ENCODE measurements around the gene KCTD7. TPM values are rescaled to one million over a fixed set of nuclear protein-coding genes. Genes with fewer than 3 reads are reported as not detected.
"Not testable (repeated sequence)": the region's sequence is repeated elsewhere in the genome, so short reads cannot be mapped to it uniquely, and the experiment has no call there.

KCTD7 gene
- total RNA-seq = 10 to 100 TPM; 57.3 to 63.8 TPM
- 10 to 100 TPM; 10.1 to 22.2 TPM for polyA plus RNA-seq

- Histone ChIP-seq H3K4me3 (ENCODE audit: low read length in 2 of 2) (peak within 1 kb of the TSS; percentile 77 to 89), H3K4me1 (ENCODE audit: insufficient read depth, low read length) (peaks cover 41% of the 10 kb centered on the region), H3K27me3 (ENCODE audit: insufficient read depth, low read length) (no peaks in the 10 kb centered on the region), H3K27ac (ENCODE audit: low read depth, low read length) (peak within 1 kb of the TSS; percentile 89), H3K9me3 (ENCODE audit: control insufficient read depth in 1 of 2, low read length in 2 of 2) (no peaks in the 10 kb centered on the region), H3K36me3 (ENCODE audit: insufficient read depth, low read length) (peaks cover 4% of the 10 kb centered on the region)
- Mint-ChIP-seq H3K4me1 (peaks cover 36 to 46% (median 39%) of the 10 kb centered on the region in 4 donors), H3K27ac (peak within 1 kb of the TSS; percentile 87 to 95 (median 93)), H3K4me3 (peak within 1 kb of the TSS; percentile 87 to 92 (median 91)), H3K27me3 (no peaks in the 10 kb centered on the region), H3K36me3 (peaks cover 0 to 21% of the 10 kb centered on the region in 2 donors), H3K9me3 (peaks cover 0 to 2% (median 0%) of the 10 kb centered on the region in 8 donors)
- ChIA-PET POLR2A (ENCODE audit: partially characterized antibody) (interaction anchor here (0.6 to 6.0 kb wide), 20 partner anchors 10 to 367 kb away, joined by 3 to 83 read pairs (median 5); partner anchors contain the start of genes RABGEF1, SBDS and TMEM248), CTCF (ENCODE audit: partially characterized antibody) (interaction anchor here (0.9 to 1.3 kb wide), 4 partner anchors 14 to 74 kb away, joined by 3 to 4 read pairs (median 3); no protein-coding TSS in a partner anchor)
- intact Hi-C loops (cut with micrococcal nuclease) = loop anchor here (1.0 to 2.0 kb wide), 7 partner anchors 26 to 368 kb away; partner anchors contain the start of genes RABGEF1 and TYW1
- peak; percentile 94 to 97 (median 95) for DNase-seq
Measured at GRCh38 chr7:66628361-66629221, at the start of gene KCTD7. Gene KCTD7 (plus strand): TSS chr7:66628881. CDS start chr7:66629065, 184 bp downstream.

GRCh38 chr7:66580380-66580779 is 48.3 kb upstream of the KCTD7 start:
- H3K36me3 ChIP-seq (ENCODE audit: insufficient read depth, low read length); DNase-seq; H3K9me3 Mint-ChIP-seq; H3K4me3 Mint-ChIP-seq; POLR2A ChIA-PET (ENCODE audit: partially characterized antibody); H3K4me3 ChIP-seq (ENCODE audit: low read length in 2 of 2); CTCF ChIA-PET (ENCODE audit: partially characterized antibody); H3K9me3 ChIP-seq (ENCODE audit: control insufficient read depth in 1 of 2, low read length in 2 of 2); H3K27me3 ChIP-seq (ENCODE audit: insufficient read depth, low read length); H3K27me3 Mint-ChIP-seq; intact Hi-C loops (cut with micrococcal nuclease); H3K27ac ChIP-seq (ENCODE audit: low read depth, low read length): not testable (repeated sequence)
- peaks cover 28 to 45% of the 10 kb centered on the region in 2 donors for H3K36me3 Mint-ChIP-seq
- H3K27ac Mint-ChIP-seq = peak overlapping the region in 2 of 7 donors; percentile 35 to 48
- peaks cover 38 to 77% (median 56%) of the 10 kb centered on the region in 4 donors for H3K4me1 Mint-ChIP-seq
- peaks cover 23% of the 10 kb centered on the region for H3K4me1 ChIP-seq (ENCODE audit: insufficient read depth, low read length)

- H3K27me3 Mint-ChIP-seq; DNase-seq; H3K27ac ChIP-seq (ENCODE audit: low read depth, low read length); intact Hi-C loops (cut with micrococcal nuclease); H3K4me3 Mint-ChIP-seq; H3K27me3 ChIP-seq (ENCODE audit: insufficient read depth, low read length); CTCF ChIA-PET (ENCODE audit: partially characterized antibody); H3K9me3 Mint-ChIP-seq; H3K4me3 ChIP-seq (ENCODE audit: low read length in 2 of 2); POLR2A ChIA-PET (ENCODE audit: partially characterized antibody); H3K9me3 ChIP-seq (ENCODE audit: control insufficient read depth in 1 of 2, low read length in 2 of 2); H3K36me3 ChIP-seq (ENCODE audit: insufficient read depth, low read length): not testable (repeated sequence)
- peak overlapping the region in 2 of 7 donors; percentile 18 to 61 for H3K27ac Mint-ChIP-seq
- H3K4me1 ChIP-seq (ENCODE audit: insufficient read depth, low read length) = peaks cover 23% of the 10 kb centered on the region
- H3K4me1 Mint-ChIP-seq = peaks cover 31 to 77% (median 51%) of the 10 kb centered on the region in 4 donors
- peaks cover 24 to 42% of the 10 kb centered on the region in 2 donors for H3K36me3 Mint-ChIP-seq
Measured at GRCh38 chr7:66582816-66583489, 45.7 kb upstream of the KCTD7 start.

GRCh38 chr7:66583490-66584110 is 45.1 kb upstream of the KCTD7 start:
- Mint-ChIP-seq H3K36me3 (peaks cover 24 to 42% of the 10 kb centered on the region in 2 donors), H3K27me3 (no peaks in the 10 kb centered on the region), H3K4me3 (no peak overlapping the region), H3K4me1 (peaks cover 27 to 75% (median 48%) of the 10 kb centered on the region in 4 donors), H3K9me3 (no peaks in the 10 kb centered on the region), H3K27ac (peak overlapping the region in 3 of 7 donors; percentile 18 to 51 (median 21))
- no peaks in the 10 kb centered on the region for H3K9me3 ChIP-seq (ENCODE audit: control insufficient read depth in 1 of 2, low read length in 2 of 2)
- intact Hi-C loops (cut with micrococcal nuclease) = no loop called here
- H3K4me3 ChIP-seq (ENCODE audit: low read length in 2 of 2) = no peak overlapping the region
- DNase-seq = no peak
- H3K36me3 ChIP-seq (ENCODE audit: insufficient read depth, low read length) = peaks cover 4% of the 10 kb centered on the region
- no peaks in the 10 kb centered on the region for H3K27me3 ChIP-seq (ENCODE audit: insufficient read depth, low read length)
- no peak overlapping the region for H3K27ac ChIP-seq (ENCODE audit: low read depth, low read length)
- POLR2A ChIA-PET (ENCODE audit: partially characterized antibody) = interaction anchor here (0.7 kb wide), 1 partner anchor 47 kb away, joined by 4 read pairs; no protein-coding TSS in a partner anchor
- H3K4me1 ChIP-seq (ENCODE audit: insufficient read depth, low read length) = peaks cover 23% of the 10 kb centered on the region
- CTCF ChIA-PET (ENCODE audit: partially characterized antibody) = no interaction called here

- H3K9me3 Mint-ChIP-seq = no peaks in the 10 kb centered on the region
- Histone ChIP-seq H3K4me3 (ENCODE audit: low read length in 2 of 2) (no peak overlapping the region), H3K4me1 (ENCODE audit: insufficient read depth, low read length) (peaks cover 43% of the 10 kb centered on the region), H3K9me3 (ENCODE audit: control insufficient read depth in 1 of 2, low read length in 2 of 2) (no peaks in the 10 kb centered on the region), H3K27me3 (ENCODE audit: insufficient read depth, low read length) (no peaks in the 10 kb centered on the region), H3K27ac (ENCODE audit: low read depth, low read length) (no peak overlapping the region), H3K36me3 (ENCODE audit: insufficient read depth, low read length) (peaks cover 4% of the 10 kb centered on the region)
- peaks cover 33 to 81% (median 58%) of the 10 kb centered on the region in 4 donors for H3K4me1 Mint-ChIP-seq
- no peaks in the 10 kb centered on the region for H3K27me3 Mint-ChIP-seq
- H3K27ac Mint-ChIP-seq = peak overlapping the region in 3 of 7 donors; percentile 13 to 44 (median 32)
- ChIA-PET CTCF (ENCODE audit: partially characterized antibody) (no interaction called here), POLR2A (ENCODE audit: partially characterized antibody) (no interaction called here)
- intact Hi-C loops (cut with micrococcal nuclease) = no loop called here
- H3K4me3 Mint-ChIP-seq = no peak overlapping the region
- no peak for DNase-seq
- H3K36me3 Mint-ChIP-seq = peaks cover 24 to 40% of the 10 kb centered on the region in 2 donors
Measured at GRCh38 chr7:66586181-66586580, 42.5 kb upstream of the KCTD7 start.

GRCh38 chr7:66588226-66588625 is 40.5 kb upstream of the KCTD7 start:
- peaks cover 41 to 82% (median 62%) of the 10 kb centered on the region in 4 donors for H3K4me1 Mint-ChIP-seq
- CTCF ChIA-PET (ENCODE audit: partially characterized antibody); H3K27me3 Mint-ChIP-seq: not testable (repeated sequence)

More at GRCh38 chr7:66588226-66588625, 40.5 kb upstream of the KCTD7 start:
- H3K4me3 ChIP-seq (ENCODE audit: low read length in 2 of 2); H3K27me3 ChIP-seq (ENCODE audit: insufficient read depth, low read length); H3K9me3 ChIP-seq (ENCODE audit: control insufficient read depth in 1 of 2, low read length in 2 of 2); H3K36me3 ChIP-seq (ENCODE audit: insufficient read depth, low read length); DNase-seq; H3K27ac ChIP-seq (ENCODE audit: low read depth, low read length); POLR2A ChIA-PET (ENCODE audit: partially characterized antibody); H3K9me3 Mint-ChIP-seq; H3K4me3 Mint-ChIP-seq: not testable (repeated sequence)
- peaks cover 56% of the 10 kb centered on the region for H3K4me1 ChIP-seq (ENCODE audit: insufficient read depth, low read length)
- Mint-ChIP-seq H3K36me3 (peaks cover 12 to 27% of the 10 kb centered on the region in 2 donors), H3K27ac (peak overlapping the region in 3 of 7 donors; percentile 12 to 75 (median 39))
- intact Hi-C loops (cut with micrococcal nuclease) = loop anchor here (2.0 kb wide), 1 partner anchor 109 kb away; no protein-coding TSS in a partner anchor
